GM18508 (cell line): ENCODE data around the gene OR2Y1.
A peak's percentile ranks its signal among the peaks of the same experiment; 100 is the strongest.
"Not testable (repeated sequence)": the region's sequence is repeated elsewhere in the genome, so short reads cannot be mapped to it uniquely, and the experiment has no call there.

Experiments
- ATAC-seq: cut with Tn5 transposase; IDR thresholded peaks from one replicate; pipeline ENCODE4 v1.9.1; 2021; ENCODE audit warnings: moderate number of reproducible peaks; ENCODE audit not compliant: insufficient read depth, unreplicated experiment

OR2Y1 gene

GRCh38 chr5:180740953-180741352 is 1.1 kb upstream of the OR2Y1 start:
- ATAC-seq, result not testable (repeated sequence)

DNA sequence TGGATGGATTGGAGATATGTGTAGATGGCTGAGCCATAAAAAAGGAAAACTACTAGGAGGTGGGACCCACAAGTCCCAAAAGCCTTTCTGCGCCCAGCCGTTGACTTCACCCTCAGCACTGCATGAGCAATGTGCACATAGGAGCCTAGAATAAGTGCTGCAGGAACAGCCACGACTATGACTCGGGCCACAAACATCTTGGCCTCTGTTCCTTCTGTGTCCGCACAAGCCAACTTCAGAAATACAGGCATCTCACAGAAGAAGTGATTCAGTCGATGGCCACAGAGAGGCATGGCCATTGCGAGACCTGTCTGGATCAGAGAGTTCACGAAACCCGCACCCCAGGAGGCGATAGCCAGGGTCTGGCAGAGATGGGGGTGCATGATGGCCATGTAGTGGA is 587 bp downstream of the OR2Y1 start:
- no peak for ATAC-seq

- ATAC-seq, result no peak
These were observed 3.3 kb downstream of the OR2Y1 start for GRCh38 chr5:180736536-180736935.

DNA sequence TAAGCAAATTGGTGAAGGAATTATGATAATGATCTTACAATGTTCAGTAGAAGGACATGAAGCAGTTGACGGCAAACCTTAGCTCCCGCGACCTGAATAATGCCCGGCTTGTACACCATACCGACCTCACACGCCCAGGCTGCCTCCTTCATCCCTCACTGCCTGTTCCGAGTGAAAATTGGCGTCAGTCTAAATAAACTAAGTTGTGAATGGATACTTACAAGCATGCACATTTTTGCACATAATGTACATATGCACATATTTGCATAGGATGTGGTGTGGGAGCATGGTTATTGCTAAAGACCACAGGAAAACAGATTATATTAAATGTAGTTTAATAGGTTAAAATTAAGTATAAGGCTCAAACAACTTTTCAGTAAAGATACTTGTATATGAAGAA is 14.9 kb downstream of the OR2Y1 start:
- ATAC-seq, result no peak

- ATAC-seq, result no peak
These were observed 15.9 kb downstream of the OR2Y1 start for GRCh38 chr5:180723936-180724335.

DNA sequence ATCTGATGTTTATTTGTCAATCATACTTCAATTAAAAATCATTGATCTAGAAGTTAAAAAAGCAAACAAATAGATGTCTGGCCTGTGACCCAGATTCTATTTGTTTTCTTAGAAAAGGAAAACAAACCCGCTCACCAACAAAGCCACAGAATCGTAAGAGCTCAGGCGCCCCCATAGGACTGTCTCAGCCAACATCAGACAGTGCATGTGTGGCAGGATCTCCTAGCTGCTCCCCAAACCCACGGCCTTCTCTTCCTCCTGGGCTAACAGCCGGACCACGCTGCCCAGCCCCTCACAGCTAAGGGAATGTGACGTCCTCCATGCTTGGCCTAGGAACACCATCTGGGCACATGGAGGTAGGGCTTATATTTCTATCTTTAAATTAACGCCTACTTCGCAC is 19.4 kb downstream of the OR2Y1 start:
- no peak for ATAC-seq

DNA sequence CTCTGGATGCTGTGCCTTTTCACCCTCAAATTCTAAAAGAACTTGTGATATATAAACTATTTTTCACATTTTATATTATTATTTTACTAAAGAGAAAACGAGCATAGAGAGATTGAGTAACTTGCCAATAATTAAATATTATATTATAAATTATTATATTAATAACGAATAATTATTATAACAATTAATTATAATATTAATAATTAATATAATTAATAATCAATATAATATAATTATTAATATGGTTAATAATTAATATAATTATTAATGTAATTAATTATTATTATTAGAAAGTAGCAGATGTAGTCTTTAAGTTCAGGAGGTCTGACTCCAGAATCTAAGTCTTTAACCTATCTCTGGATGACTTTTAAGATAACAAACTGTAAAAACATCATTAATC is 20.1 kb downstream of the OR2Y1 start:
- no peak for ATAC-seq

DNA sequence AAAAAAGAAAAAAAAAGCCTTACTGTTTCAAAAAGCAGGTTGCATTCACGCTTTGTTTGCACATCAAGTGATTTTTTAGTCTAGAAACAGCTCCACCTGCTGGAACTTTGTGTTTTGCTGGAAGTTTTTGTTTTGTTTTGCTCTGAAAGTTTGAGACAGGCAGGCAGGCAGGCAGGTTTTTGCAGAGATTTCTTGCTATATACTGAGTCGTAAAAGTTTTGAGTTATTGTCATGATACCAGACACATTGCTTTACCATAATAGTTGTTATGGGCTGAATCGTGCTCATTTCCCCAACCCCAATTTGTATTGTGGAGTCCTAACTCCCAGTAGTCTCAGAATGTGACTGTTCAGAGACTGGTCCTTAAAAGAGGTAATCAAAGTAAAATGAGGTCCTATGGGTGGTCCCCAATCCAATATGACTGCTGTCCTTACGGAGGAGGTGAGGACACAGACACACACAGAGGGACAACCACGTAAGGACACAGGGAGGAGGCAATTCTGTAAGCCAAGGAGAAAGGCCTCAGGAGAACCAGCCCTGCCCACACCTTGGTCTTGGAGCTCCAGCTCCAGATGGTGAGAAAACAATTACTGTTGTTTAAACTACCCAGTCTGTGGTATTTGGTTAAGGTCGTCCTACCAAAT is 20.9 kb downstream of the OR2Y1 start:
- no peak for ATAC-seq

DNA sequence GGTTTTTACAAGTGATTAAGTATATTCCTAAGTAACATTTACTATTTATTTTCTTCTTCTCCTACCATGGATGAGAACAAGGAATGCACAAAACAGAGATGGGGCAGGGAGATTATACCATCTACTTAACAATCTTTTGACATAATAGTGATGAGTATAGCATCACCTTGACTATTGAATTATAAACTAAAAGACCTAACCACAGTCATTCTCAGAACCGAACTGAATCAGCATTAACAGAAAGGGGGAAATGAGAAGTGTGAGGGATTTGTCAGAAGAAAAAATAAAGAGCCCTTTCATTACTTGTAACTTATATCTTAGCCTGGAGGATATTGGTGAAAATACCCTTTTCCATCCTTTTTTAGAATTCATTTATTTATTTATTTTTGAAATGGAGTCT is 21.9 kb downstream of the OR2Y1 start:
- ATAC-seq, result peak; percentile 72

- no peak for ATAC-seq
These were observed 35.5 kb downstream of the OR2Y1 start for GRCh38 chr5:180704362-180704761.

GRCh38 chr5:180703912-180704311 is 35.9 kb downstream of the OR2Y1 start:
- ATAC-seq, result no peak

DNA sequence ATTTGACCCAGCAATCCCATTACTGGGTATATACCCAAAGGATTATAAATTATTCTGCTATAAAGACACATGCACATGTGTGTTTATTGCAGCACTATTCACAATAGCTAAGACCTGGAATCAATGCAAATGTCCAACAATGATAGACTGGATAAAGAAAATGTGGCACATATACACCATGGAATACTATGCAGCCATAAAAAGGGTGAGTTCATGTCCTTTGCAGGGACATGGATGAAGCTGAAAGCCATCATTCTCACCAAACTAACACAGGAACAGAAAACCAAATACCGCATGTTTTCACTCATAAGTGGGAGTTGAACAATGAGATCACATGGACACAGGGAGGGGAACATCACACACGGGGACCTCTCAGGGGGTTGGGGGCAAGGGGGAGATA is 36.5 kb downstream of the OR2Y1 start:
- not testable (repeated sequence) for ATAC-seq

GRCh38 chr5:180700440-180700839 is 39.4 kb downstream of the OR2Y1 start:
- ATAC-seq, result not testable (repeated sequence)

- ATAC-seq, result no peak
These were observed 40.8 kb downstream of the OR2Y1 start for GRCh38 chr5:180699042-180699441.

DNA sequence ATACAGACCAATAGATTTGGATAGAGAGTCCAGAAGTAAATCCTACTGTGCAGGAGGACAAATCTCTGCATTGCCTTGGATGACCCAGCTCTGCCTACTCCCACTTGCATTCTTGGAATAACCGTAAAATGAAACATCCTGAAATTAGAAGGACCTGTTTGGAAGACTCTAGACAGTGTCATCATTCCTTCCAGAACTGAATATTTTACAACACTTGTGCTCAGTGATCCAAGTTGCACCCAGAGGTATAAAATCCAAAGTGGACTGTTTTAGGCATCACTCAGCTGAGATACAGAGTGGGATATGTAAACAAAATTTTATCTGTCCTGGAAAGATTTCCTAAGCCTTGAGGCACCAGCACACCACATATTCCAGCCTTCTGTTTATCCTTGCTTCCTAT is 43.7 kb downstream of the OR2Y1 start:
- no peak for ATAC-seq

DNA sequence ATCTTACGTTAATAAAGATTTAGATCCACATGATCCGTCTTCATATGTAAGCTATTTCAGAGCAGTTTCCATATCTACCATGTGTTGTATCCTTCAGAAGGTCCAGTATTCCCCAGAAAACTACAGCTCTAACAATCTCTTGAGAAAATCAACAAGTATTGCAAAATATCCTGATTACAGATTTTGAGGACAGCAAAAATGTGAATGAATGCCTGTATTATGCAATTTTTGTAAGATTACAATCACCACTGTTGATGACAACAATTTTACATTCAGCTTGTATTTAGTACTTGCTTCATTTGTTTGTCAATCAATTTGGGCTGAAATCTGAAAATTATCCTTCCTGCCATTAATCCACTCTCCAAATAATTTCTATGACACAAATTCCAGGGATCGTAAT is 47.4 kb downstream of the OR2Y1 start:
- no peak for ATAC-seq

GRCh38 chr5:180691046-180691445 is 48.8 kb downstream of the OR2Y1 start:
- ATAC-seq, result no peak

- ATAC-seq, result no peak
These were observed 49.3 kb downstream of the OR2Y1 start for GRCh38 chr5:180690562-180690961.

DNA sequence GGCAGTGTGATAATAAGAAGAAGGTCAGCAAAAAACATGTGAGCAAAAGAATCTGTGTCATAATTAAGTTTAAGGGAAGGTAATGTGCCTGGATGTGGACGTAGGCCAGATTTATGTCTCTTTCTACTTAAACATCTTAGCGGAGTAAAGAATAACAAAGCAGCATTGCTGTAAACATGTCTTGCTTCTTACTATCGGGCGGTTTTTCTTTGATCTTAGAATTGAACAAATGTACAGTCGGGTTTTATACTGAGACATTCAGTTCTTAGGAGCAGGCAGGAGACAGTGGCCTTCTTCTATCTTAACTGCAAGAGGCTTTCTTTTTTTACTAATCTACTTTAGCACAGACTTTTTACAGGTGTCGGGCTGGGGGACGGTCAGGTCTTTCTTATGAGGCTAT is 50.1 kb downstream of the OR2Y1 start:
- no peak for ATAC-seq
